PC-3 (cell line): Measurements from ENCODE around the gene EPHA3. TPM values are rescaled to one million over a fixed set of nuclear protein-coding genes. Genes with fewer than 3 reads are reported as not detected.

Source experiments
- ATAC-seq: fragments of 200-7000 bp; cut with Tn5 transposase; 2 replicates; pipeline ENCODE4 v1.9.1; 2020; ENCODE audit warnings: mild to moderate bottlenecking, moderate library complexity
- BruUV-seq: library from RNA; stranded (reverse); fragments of 400-500 nt; replicated peaks from 2 replicates; lab custom pipeline; 2021; lab: Mats Ljungman, UMichigan
- CTCF ChIA-PET: fragments of 300-600 bp; sonication (Branson Sonifier 250); formaldehyde crosslinking; loops from one replicate; lab custom pipeline; 2022; ENCODE audit warnings: antibody characterized with exemption; lab: Charles Lee
- POLR2A ChIA-PET: fragments of 300-600 bp; sonication (Branson Sonifier 250); formaldehyde crosslinking; loops from one replicate; lab custom pipeline; 2022; ENCODE audit warnings: antibody characterized with exemption; ENCODE audit not compliant: unreplicated experiment; lab: Charles Lee
- DNase-seq: peaks from one replicate; pipeline ENCODE4 v3.0.0-alpha.2; 2015
- H2AFZ ChIP-seq: fragments of 300-600 bp; sonication (generic); 2 replicates; pipeline ENCODE4 v1.6.0; 2016; ENCODE audit warnings: antibody characterized with exemption, low read length
- H3F3A ChIP-seq: fragments of 300-600 bp; sonication (generic); one replicate; pipeline ENCODE4 v1.6.0; 2017; ENCODE audit warnings: antibody characterized with exemption, low read length, control low read depth, mild to moderate bottlenecking; ENCODE audit not compliant: unreplicated experiment
- H3K27ac ChIP-seq: fragments of 300-600 bp; sonication (generic); 2 replicates; pipeline ENCODE4 v1.5.1; 2016; ENCODE audit warnings: mild to moderate bottlenecking, low read length
- H3K27me3 ChIP-seq: fragments of 300-600 bp; sonication (generic); 2 replicates; pipeline ENCODE4 v1.6.1; 2016; ENCODE audit warnings: low read length, mixed read lengths
- H3K36me3 ChIP-seq: fragments of 300-600 bp; sonication (generic); 2 replicates; pipeline ENCODE4 v1.6.1; 2016; ENCODE audit warnings: low read depth, mixed run types, low read length, mixed read lengths
- H3K4me1 ChIP-seq: fragments of 300-600 bp; sonication (generic); 2 replicates; pipeline ENCODE4 v1.5.1; 2016; ENCODE audit warnings: low read length; ENCODE audit not compliant: insufficient read depth
- H3K4me2 ChIP-seq: fragments of 300-600 bp; sonication (generic); 2 replicates; pipeline ENCODE4 v1.6.0; 2016; ENCODE audit warnings: low read length
- H3K4me3 ChIP-seq: fragments of 300-600 bp; sonication (generic); 2 replicates; pipeline ENCODE4 v1.5.1; 2016; ENCODE audit warnings: mild to moderate bottlenecking, low read length, mixed read lengths
- H3K79me2 ChIP-seq: fragments of 300-600 bp; sonication (generic); 2 replicates; pipeline ENCODE4 v1.6.1; 2017; ENCODE audit warnings: low read length, mixed read lengths
- H3K9ac ChIP-seq: fragments of 300-600 bp; sonication (generic); 2 replicates; pipeline ENCODE4 v1.6.0; 2016; ENCODE audit warnings: mild to moderate bottlenecking, low read length
- H3K9me2 ChIP-seq: fragments of 300-600 bp; sonication (generic); replicated peaks from 2 replicates; pipeline ENCODE4 v1.6.1; 2016; ENCODE audit warnings: mixed run types, low read length, mixed read lengths
- H3K9me3 ChIP-seq: fragments of 300-600 bp; sonication (generic); 2 replicates; pipeline ENCODE4 v1.6.1; 2016; ENCODE audit warnings: low read length, mixed read lengths
- H4K20me1 ChIP-seq: fragments of 300-600 bp; sonication (generic); 2 replicates; pipeline ENCODE4 v1.6.1; 2016; ENCODE audit warnings: low read length, mixed read lengths
- CTCF ChIP-seq: fragments of 300-600 bp; sonication (generic); conservative IDR thresholded peaks from 2 replicates; pipeline ENCODE4 v1.5.1; 2017; ENCODE audit warnings: antibody characterized with exemption, low read depth, mild to moderate bottlenecking, low read length
- EZH2 ChIP-seq: fragments of 300-600 bp; sonication (generic); IDR thresholded peaks from one replicate; pipeline ENCODE4 v1.6.1; 2017; ENCODE audit warnings: antibody characterized with exemption, mild to moderate bottlenecking, low read length; ENCODE audit not compliant: unreplicated experiment
- EZH2phosphoT487 ChIP-seq: fragments of 300-600 bp; sonication (generic); IDR thresholded peaks from 2 replicates; pipeline ENCODE4 v1.6.1; 2018; ENCODE audit warnings: mild to moderate bottlenecking, antibody characterized with exemption, low read length, borderline replicate concordance
- intact Hi-C: fragments of 100-400 bp; cut with micrococcal nuclease; formaldehyde crosslinking; loops from 2 replicates; pipeline ENCODE4 v1.9.0; 2023
- total RNA-seq: library from RNA; depleted of rRNA; stranded (reverse); fragments of >200 nt; gene quantifications from 2 replicates; pipeline ENCODE4 v1.2.3, GENCODE V29; 2014

Gene EPHA3
- total RNA-seq, 1 experiment from 2014 or later = 0.33 TPM

GRCh38 chr3:89280301-89280700 lies 172.9 kb downstream of the EPHA3 start:
- Histone ChIP-seq H3K4me3 (no peak overlapping the region), H3K9ac (no peak overlapping the region), H3K27ac (no peak overlapping the region), H4K20me1 (no peaks in the 10 kb centered on the region), H3K9me3 (no peaks in the 10 kb centered on the region), H3K79me2 (no peaks in the 10 kb centered on the region), H3K4me2 (no peak overlapping the region), H3K27me3 (peaks cover 9% of the 10 kb centered on the region; the same call in 1 of the 2 replicates), H3K36me3 (no peaks in the 10 kb centered on the region), H3K9me2 (no peaks in the 10 kb centered on the region), H3F3A (no peaks in the 10 kb centered on the region), H3K4me1 (no peaks in the 10 kb centered on the region), H2AFZ (no peak overlapping the region)
- ChIA-PET POLR2A (no interaction called here), CTCF (no interaction called here)
- DNase-seq (no peak), ATAC-seq (no peak)
- TF ChIP-seq EZH2 (no peak), CTCF (no peak), EZH2phosphoT487 (no peak)
- intact Hi-C loops = no loop called here
- no TSS peak for BruUV-seq

- Histone ChIP-seq H3K27ac (no peak overlapping the region), H3K27me3 (peaks cover 5% of the 10 kb centered on the region; the same call in 1 of the 2 replicates), H2AFZ (no peak overlapping the region), H3K4me2 (no peak overlapping the region), H3F3A (no peaks in the 10 kb centered on the region), H3K4me1 (no peaks in the 10 kb centered on the region), H3K9me3 (no peaks in the 10 kb centered on the region), H3K79me2 (no peaks in the 10 kb centered on the region), H4K20me1 (no peaks in the 10 kb centered on the region), H3K9ac (no peak overlapping the region), H3K36me3 (no peaks in the 10 kb centered on the region), H3K9me2 (no peaks in the 10 kb centered on the region), H3K4me3 (no peak overlapping the region)
- TF ChIP-seq CTCF = no peak
- no peak for TF ChIP-seq EZH2phosphoT487
- TF ChIP-seq EZH2 = no peak
- ChIA-PET CTCF (no interaction called here), POLR2A (no interaction called here)
- intact Hi-C loops = no loop called here
- ATAC-seq (no peak), DNase-seq (no peak)
- BruUV-seq = no TSS peak
Measured at GRCh38 chr3:89280822-89281365, 173.5 kb downstream of the EPHA3 start.

GRCh38 chr3:89287902-89288508 lies 180.6 kb downstream of the EPHA3 start:
- intact Hi-C loops = no loop called here
- ChIA-PET POLR2A (no interaction called here), CTCF (no interaction called here)

More at GRCh38 chr3:89287902-89288508, 180.6 kb downstream of the EPHA3 start:
- TF ChIP-seq CTCF (no peak), EZH2phosphoT487 (no peak), EZH2 (no peak)
- no peak overlapping the region for H3K4me2 ChIP-seq
- H3K36me3 ChIP-seq = no peaks in the 10 kb centered on the region
- H3K4me1 ChIP-seq = no peaks in the 10 kb centered on the region
- H3F3A ChIP-seq = no peaks in the 10 kb centered on the region
- 0 out of 2 replicates have a peak, but pooled peaks cover 5% of the 10 kb centered on the region for H3K27me3 ChIP-seq
- no peaks in the 10 kb centered on the region for H3K9me3 ChIP-seq
- no peak overlapping the region for H3K4me3 ChIP-seq
- no peak overlapping the region for H3K27ac ChIP-seq
- no peaks in the 10 kb centered on the region for H4K20me1 ChIP-seq
- no peaks in the 10 kb centered on the region for H3K9me2 ChIP-seq
- DNase-seq (no peak), ATAC-seq (no peak)
- no peaks in the 10 kb centered on the region for H3K79me2 ChIP-seq
- no TSS peak for BruUV-seq
- no peak overlapping the region for H3K9ac ChIP-seq
- H2AFZ ChIP-seq = no peak overlapping the region
